GM18511 (cell line): ENCODE results near the gene STK17B.

Experiments
- ATAC-seq: cut with Tn5 transposase; IDR thresholded peaks from one replicate; pipeline ENCODE4 v1.9.1; 2021; ENCODE audit warnings: mild to moderate bottlenecking, moderate library complexity; ENCODE audit not compliant: unreplicated experiment

The STK17B gene

DNA sequence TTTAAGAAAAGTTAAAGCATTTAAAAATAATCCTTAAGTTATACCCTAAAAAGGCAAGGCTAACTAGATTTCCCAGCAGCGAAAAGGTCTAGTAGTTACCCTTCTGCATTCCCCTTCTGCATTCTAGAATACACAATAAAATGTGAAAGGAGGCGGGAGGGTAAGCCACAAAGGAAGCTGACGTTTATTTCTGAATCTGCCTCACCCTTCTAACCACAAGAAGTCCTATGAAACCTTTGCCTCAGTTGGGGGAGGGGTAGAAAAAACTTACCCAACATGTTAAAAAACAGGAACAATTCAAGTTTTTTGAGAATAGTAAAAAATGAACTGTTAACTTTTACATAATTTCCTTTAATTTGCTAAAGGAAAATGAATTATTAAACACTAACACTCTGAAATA, 11.3 kb downstream of the STK17B start:
- peak; percentile 84 for ATAC-seq

DNA sequence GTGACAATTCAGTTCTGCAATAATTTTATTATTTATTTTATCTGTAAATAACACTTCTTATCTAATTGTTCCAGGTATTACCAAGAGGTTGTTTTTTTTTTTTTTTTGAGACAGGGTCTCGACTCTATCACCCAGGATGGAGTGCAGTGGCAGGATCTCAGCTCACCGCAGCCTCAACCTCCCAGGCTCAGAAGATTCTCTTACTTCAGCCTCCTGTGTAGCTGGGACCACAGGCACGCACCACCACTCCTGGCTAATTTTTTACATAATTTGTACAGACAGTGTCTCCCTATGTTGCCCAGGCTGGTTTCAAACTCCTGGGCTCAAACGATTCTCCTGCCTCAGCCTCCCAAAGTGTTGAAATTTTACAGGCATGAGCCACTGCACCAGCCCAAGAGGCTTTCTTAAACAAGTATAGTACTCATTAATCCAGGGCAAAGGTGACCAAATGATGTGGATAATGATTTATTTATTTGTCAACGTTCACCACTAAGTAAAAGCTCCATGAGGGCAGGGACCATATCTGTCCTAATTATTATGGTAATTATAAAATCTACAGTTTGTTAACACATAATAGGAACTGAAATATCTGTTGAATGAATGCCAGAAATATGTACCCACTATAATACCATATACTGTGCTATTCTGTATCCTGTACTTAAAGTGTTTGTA, 12.0 kb downstream of the STK17B start:
- ATAC-seq: no peak

- no peak for ATAC-seq
Measured at GRCh38 chr2:196155575-196155974, 15.8 kb downstream of the STK17B start.

DNA sequence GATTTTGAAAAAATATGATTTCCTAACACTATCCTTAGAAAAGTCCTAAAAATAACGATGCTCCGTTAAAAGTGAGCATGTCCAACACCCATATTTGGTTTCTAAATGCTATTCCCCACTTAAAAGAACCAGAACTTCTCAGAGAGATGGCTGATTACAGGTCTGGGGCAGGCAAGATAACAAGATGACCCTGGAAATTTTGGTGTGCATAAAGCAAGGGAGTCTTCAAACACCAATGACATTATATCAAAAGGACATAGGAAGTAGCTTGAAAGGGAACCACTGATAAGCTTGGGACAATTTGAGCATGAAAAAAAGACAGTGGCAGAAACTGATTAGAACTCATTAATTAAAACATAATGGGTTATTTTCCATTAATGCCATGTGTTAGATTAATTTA, 17.9 kb downstream of the STK17B start:
- ATAC-seq: no peak

GRCh38 chr2:196149948-196150347, 21.4 kb downstream of the STK17B start:
- peak; percentile 59 for ATAC-seq

GRCh38 chr2:196148736-196149135, 22.6 kb downstream of the STK17B start:
- ATAC-seq: no peak

GRCh38 chr2:196145256-196145655, 26.1 kb downstream of the STK17B start:
- no peak for ATAC-seq

GRCh38 chr2:196144513-196145126, 26.8 kb downstream of the STK17B start:
- ATAC-seq: no peak

- ATAC-seq: no peak
Measured at GRCh38 chr2:196143730-196144131, 27.6 kb downstream of the STK17B start.

GRCh38 chr2:196142825-196143224, 28.6 kb downstream of the STK17B start:
- ATAC-seq: no peak

DNA sequence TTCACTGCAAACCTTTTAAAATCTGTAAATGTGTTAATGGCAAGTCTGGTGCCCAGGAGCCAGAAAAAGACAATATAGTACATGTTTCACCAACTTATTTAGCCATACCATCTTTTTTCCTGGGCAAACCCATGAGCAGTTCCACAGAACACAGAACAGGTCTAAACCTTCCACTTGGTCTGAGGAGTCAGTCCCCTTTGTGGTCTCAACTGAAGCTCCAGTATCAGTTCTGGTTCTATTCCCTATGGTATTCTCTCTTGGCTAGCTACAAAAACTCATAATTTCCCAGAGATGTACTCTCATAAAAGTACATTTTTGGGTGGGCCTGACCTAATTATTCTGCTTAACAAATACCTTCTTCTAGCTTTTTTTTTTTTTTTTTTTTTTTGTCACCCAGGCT, 31.2 kb downstream of the STK17B start:
- no peak for ATAC-seq

- ATAC-seq: no peak
Measured at GRCh38 chr2:196137271-196137670, 34.1 kb downstream of the STK17B start.

GRCh38 chr2:196136151-196136550, 35.2 kb downstream of the STK17B start:
- ATAC-seq: no peak

- ATAC-seq: peak; percentile 45
Measured at GRCh38 chr2:196131949-196132925, 39.1 kb downstream of the STK17B start.

GRCh38 chr2:196131384-196131937, 39.9 kb downstream of the STK17B start:
- ATAC-seq: peak; percentile 25

GRCh38 chr2:196130039-196130825, 41.1 kb downstream of the STK17B start:
- no peak for ATAC-seq

DNA sequence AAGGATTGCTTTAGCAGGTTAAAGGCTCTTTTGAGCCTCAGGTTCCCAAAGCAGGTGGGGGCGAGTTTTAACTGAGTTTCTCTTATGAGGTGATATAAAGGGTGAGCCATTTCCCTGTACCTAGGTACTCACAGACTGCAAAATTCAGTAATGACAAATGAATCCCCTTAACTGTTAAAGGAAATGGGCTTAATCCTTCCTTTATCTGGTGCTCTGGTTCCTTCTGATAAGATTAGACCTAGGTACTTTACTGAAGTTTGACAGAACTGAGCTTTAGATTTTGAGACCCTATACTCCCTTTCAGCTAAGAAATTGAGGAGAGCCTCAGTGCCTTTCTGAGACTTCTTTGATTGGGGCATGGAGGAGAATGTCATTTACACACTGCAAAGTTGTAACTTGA, 42.6 kb downstream of the STK17B start:
- ATAC-seq: no peak

DNA sequence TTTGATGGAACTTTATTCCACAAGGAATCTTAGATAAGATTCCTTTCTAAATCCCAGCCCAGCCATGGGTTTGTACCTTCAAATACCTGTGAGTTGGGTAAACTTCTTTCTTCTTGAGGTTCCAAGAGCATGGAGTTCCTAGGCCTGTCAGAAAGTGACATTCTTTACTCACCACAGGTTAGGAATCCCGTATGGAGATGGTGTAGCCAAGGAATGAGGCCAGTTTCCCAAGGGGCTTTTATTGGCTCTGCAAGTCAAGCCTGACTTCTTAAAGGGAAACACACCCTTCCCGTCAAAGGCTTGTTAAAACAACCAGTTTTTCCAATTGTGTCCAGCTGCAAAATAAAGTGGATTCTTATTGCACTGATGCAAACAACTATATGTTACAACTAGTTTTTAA, 45.8 kb downstream of the STK17B start:
- ATAC-seq: no peak

- ATAC-seq: no peak
Measured at GRCh38 chr2:196123679-196124373, 47.6 kb downstream of the STK17B start.

GRCh38 chr2:196119926-196120325, 51.5 kb downstream of the STK17B start:
- ATAC-seq: no peak
